ENCODE data around the gene CTNNA2. TPM values are rescaled to one million over a fixed set of nuclear protein-coding genes. Genes with fewer than 3 reads are reported as not detected.

The CTNNA2 gene
- total RNA-seq, 1 donor from 2014 or later, result 0.37 TPM

- DNase-seq (ENCODE audit: low spot score), result no peak
Observed at GRCh38 chr2:79789811-79790210, 277.0 kb downstream of the CTNNA2 start.

- DNase-seq (ENCODE audit: low spot score), result no peak
Observed at GRCh38 chr2:79792090-79792489, 279.2 kb downstream of the CTNNA2 start.

GRCh38 chr2:79793006-79793405 is 280.2 kb downstream of the CTNNA2 start:
- no peak for DNase-seq (ENCODE audit: low spot score)

DNA sequence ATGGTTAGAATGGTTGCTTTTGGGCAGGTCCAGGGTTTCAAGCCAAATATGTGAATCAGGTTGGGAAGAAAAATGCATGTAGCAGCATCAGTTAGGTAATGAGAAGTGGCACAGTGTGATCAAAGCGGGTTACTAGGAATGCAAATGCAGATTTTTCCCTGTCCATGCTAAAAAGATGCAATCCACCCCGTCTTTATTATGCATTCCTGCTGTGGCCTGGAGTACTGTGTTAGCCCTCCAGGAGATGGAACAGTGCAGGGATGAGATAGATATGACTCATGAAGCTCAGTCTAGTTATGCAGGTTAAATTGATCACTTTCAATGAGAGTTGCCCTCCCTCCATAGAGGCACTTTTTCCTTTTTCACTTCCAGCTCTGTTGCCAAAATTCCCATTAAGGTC is 283.8 kb downstream of the CTNNA2 start:
- no peak for DNase-seq (ENCODE audit: low spot score)

GRCh38 chr2:79798776-79799175 is 285.9 kb downstream of the CTNNA2 start:
- no peak for DNase-seq (ENCODE audit: low spot score)

DNA sequence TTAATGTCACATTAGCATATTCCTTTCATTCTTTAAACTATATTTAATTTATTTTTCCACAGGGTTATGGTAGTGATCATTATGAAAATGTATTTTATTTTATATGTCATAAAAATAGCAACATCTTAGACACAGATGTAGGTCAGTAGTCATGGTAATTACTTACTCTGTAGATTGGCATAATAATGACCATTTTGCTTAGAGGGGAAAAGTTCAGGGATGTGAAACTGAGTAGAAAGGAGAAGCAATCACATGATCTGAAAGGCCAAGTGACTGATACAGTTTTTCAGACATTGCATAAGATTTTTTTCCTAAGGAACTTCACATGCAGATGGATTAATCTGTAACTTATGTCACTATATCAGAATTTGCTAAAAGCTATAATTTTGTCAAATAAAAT is 286.9 kb downstream of the CTNNA2 start:
- no peak for DNase-seq (ENCODE audit: low spot score)

- DNase-seq (ENCODE audit: low spot score), result no peak
Observed at GRCh38 chr2:79801082-79801481, 288.2 kb downstream of the CTNNA2 start.

DNA sequence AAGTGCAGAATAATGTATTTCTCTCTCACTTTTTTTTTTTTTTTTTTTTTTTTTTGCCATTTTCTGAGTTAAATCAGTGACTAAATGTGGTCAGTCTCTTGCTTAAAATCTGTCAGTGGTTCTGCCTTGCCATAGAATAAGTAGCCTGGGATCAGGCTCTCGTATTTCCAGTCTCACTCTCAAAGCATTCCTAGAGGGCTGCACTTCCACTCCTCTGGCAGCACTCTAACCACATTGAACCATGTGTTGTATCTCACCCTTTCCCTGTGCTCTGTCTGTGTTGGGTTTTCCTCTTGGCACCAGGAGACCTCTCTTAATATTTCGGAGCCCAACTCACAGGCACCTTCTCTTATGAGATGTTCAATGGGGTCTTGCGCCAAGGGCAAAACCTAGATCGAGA is 304.4 kb downstream of the CTNNA2 start:
- DNase-seq (ENCODE audit: low spot score), result no peak

GRCh38 chr2:79820281-79820680 is 307.4 kb downstream of the CTNNA2 start:
- no peak for DNase-seq (ENCODE audit: low spot score)

- DNase-seq (ENCODE audit: low spot score), result no peak
Observed at GRCh38 chr2:79822136-79822535, 309.3 kb downstream of the CTNNA2 start.

- DNase-seq (ENCODE audit: low spot score), result no peak
Observed at GRCh38 chr2:79824086-79824786, 311.4 kb downstream of the CTNNA2 start.

DNA sequence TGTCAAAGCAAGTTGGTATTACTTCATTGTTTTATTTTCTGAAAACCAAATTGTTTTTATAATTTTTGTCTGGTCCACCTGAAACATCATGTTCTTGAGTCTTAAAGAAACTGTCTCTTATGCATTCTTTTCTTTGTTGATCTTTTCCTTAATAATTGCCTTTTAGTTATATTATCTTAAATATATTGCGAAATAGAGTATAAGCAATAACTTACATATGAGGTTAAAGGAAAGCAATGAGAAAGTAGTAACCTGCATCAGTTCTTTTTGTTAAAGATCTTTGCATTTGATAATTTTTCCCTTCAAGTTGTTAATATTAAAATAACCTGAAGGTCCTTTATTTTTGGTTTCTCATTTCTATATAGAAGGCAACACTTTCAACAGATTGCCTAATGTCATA is 315.0 kb downstream of the CTNNA2 start:
- DNase-seq (ENCODE audit: low spot score), result no peak

GRCh38 chr2:79830501-79830900 is 317.6 kb downstream of the CTNNA2 start:
- DNase-seq (ENCODE audit: low spot score), result no peak

GRCh38 chr2:79831961-79832360 is 319.1 kb downstream of the CTNNA2 start:
- no peak for DNase-seq (ENCODE audit: low spot score)

DNA sequence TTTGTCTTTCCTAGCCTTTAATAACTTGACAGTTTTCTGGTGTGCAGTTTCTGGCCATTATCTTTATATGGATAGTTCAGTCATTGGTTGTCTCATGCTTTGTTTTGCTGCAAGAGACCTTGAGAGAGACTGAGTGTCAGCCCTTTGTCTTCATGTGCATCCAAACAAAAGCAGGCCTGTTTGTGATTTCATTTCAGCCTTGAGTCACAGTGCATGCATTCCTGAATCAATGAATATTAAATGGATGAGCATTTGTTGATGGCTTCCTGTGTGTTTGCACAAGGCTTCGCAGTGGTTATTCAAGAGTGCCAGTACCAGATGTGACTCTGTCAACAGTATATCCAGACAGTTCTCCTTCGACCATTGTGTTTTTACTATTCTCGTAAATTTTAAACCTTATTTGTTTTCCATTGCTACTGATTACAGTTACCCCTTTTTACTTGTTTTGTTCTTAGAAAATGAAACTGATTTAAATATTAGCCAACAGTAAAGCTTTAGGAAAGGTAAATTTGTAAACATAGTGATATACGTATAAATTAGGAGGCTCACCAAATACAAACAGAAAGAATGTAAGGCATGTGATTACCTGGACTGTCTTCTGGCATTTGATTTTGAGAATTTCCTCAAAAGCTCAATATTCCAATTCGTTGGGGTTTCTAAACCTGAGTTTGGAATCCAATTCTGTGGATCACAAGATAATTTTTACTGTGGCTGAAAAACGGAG is 319.8 kb downstream of the CTNNA2 start:
- no peak for DNase-seq (ENCODE audit: low spot score)

GRCh38 chr2:79833235-79833878 is 320.5 kb downstream of the CTNNA2 start:
- DNase-seq (ENCODE audit: low spot score), result no peak

DNA sequence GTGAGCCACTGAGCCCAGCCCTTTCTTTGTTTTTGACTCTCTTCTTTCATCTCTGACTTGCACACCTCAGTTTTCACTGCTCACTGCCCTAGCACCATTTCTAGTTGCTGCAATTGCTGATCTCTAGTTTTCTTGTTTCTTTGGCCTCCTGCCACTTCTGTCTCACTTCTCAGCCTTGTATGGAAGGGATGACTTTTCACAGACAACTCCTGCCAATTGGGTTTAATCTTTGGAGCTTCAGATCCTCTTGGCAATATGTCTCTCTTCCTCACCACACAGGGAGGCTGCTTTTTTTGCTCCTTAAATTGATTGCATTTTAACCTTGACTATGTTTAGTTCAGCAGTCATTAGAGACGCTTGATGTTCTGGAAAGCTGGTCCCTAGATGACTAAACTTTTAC is 323.1 kb downstream of the CTNNA2 start:
- DNase-seq (ENCODE audit: low spot score), result no peak

DNA sequence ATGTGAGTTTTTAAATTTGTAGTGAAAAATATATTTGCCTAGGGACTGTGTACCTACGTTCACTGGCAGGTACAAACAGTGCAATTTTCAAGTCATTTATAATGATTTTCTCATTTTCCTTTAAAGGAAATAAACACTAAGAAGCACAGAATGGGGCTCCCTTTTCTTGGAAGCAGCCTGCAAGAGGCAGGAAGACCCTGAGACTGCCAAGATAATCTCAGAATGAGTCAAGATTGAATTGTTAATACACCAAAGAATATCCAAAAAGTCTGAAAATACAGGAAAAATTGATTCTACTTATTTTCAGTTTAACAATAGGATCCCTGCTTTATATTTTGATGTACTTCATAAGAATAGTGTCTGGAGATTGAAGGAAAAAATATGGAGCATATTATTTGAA is 331.2 kb downstream of the CTNNA2 start:
- no peak for DNase-seq (ENCODE audit: low spot score)

GRCh38 chr2:79846878-79847277 is 334.0 kb downstream of the CTNNA2 start:
- DNase-seq (ENCODE audit: low spot score), result no peak

- DNase-seq (ENCODE audit: low spot score), result no peak
Observed at GRCh38 chr2:79849241-79849640, 336.4 kb downstream of the CTNNA2 start.

DNA sequence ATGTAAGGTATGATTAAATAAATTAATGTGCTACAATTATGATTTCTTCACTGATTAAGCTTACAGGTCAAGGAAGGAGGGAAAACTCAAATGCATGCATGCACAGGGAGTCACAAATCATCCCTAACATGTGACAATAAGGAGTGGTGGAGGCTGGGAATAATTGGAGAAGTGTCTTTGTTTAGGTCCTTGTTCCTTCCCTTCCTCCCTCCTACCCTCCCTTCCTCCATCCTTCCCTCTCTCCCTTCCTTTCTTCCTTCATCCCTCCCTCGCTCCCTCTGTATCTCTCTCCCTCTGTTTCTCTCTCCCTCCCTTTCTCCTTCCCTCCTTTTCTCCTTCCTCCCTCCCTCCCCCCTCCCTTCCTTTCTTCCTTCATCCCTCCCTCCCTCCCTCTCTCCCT is 337.1 kb downstream of the CTNNA2 start:
- DNase-seq (ENCODE audit: low spot score), result no peak

DNA sequence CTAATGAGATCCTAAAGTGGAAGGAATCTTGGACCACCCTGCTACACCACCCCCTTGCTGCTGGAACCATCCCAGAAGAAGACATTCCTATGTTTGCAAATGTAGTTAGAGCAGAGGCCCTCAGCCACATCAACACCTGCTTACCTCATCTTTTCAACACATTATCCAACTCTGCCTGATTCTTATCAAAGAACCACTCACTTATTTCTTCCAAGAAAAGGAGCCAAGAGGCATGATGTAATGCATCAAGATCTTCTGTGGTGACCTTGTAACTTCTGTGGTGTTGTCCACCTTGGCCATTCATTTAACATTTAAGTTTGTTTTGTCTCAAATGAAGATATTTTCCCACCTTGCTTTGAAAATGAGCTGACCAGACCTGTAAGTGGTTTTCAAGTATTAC is 338.1 kb downstream of the CTNNA2 start:
- no peak for DNase-seq (ENCODE audit: low spot score)

All from mucosa of gallbladder (tissue), 1 donor.